Measurements from ENCODE around the gene ZNF620. TPM values are rescaled to one million over a fixed set of nuclear protein-coding genes. Genes with fewer than 3 reads are reported as not detected.
"Not testable (repeated sequence)": the region's sequence is repeated elsewhere in the genome, so short reads cannot be mapped to it uniquely, and the experiment has no call there.

The ZNF620 gene
- total RNA-seq, 1 experiment from 2014 or later: 4.1 TPM

- no peak for TF ChIP-seq CTCF (conservative IDR thresholded peaks at IDR 0.05)
- no peak for TF ChIP-seq EZH2 (IDR thresholded peaks at IDR 0.05; ENCODE audit: low read depth)
- intact Hi-C loops (cut with micrococcal nuclease; ENCODE audit: unreplicated experiment): loop anchor here (5.0 kb wide), 1 partner anchor 740 kb away; the partner anchor contains the start of gene CTNNB1
- BruUV-seq (replicated peaks): TSS peak; percentile 53
- Histone ChIP-seq H3K4me3 (peak within 1 kb of the TSS; percentile 97), H3K36me3 (ENCODE audit: low read depth) (peaks cover 39% of the 10 kb centered on the region), H3K27ac (peak within 1 kb of the TSS; percentile 77), H3K79me2 (ENCODE audit: low read depth) (peaks cover 52% of the 10 kb centered on the region), H2AFZ (peak within 1 kb of the TSS; percentile 93), H4K20me1 (ENCODE audit: insufficient read depth) (peaks cover 34% of the 10 kb centered on the region), H3K4me2 (peak within 1 kb of the TSS; percentile 93), H3K9me3 (ENCODE audit: insufficient read depth, low read depth) (no peaks in the 10 kb centered on the region), H3F3A (ENCODE audit: insufficient read depth, low read depth) (peaks cover 51% of the 10 kb centered on the region), H3K4me1 (replicated peaks; ENCODE audit: insufficient read depth) (peaks cover 32% of the 10 kb centered on the region), H3K27me3 (ENCODE audit: insufficient read depth, low read depth) (no peaks in the 10 kb centered on the region), H3K9me2 (ENCODE audit: insufficient read depth) (no peaks in the 10 kb centered on the region)
- ChIA-PET POLR2A (ENCODE audit: unreplicated experiment) (interaction anchor here (0.6 to 0.7 kb wide), 8 partner anchors 17 to 1630 kb away, joined by 3 to 9 read pairs (median 5); partner anchors contain the start of genes CTNNB1 and ZNF620), CTCF (interaction anchor here (0.6 kb wide), 2 partner anchors 18 to 127 kb away, joined by 4 to 15 read pairs; no protein-coding TSS in a partner anchor)
- DNase-seq: peak; percentile 89
Observed at GRCh38 chr3:40456940-40457823, 48.7 kb upstream of the ZNF620 start, which contains the start of gene RPL14. Gene RPL14 (plus strand): TSS chr3:40457339. CDS start chr3:40457472, 133 bp downstream.

- peaks cover 51% of the 10 kb centered on the region for H3K79me2 ChIP-seq (ENCODE audit: low read depth)
- intact Hi-C loops (cut with micrococcal nuclease; ENCODE audit: unreplicated experiment): loop anchor here (5.0 kb wide), 1 partner anchor 739 kb away; the partner anchor contains the start of gene CTNNB1
Observed at GRCh38 chr3:40458473-40458872, 47.4 kb upstream of the ZNF620 start.

GRCh38 chr3:40460481-40460880, 45.4 kb upstream of the ZNF620 start:
- H3K36me3 ChIP-seq (ENCODE audit: low read depth): peaks cover 46% of the 10 kb centered on the region
- peaks cover 51% of the 10 kb centered on the region for H3K79me2 ChIP-seq (ENCODE audit: low read depth)
- H3K27ac ChIP-seq; H3K4me3 ChIP-seq; intact Hi-C loops (cut with micrococcal nuclease; ENCODE audit: unreplicated experiment); H3K9me2 ChIP-seq (ENCODE audit: insufficient read depth); H2AFZ ChIP-seq; CTCF ChIA-PET; H3K27me3 ChIP-seq (ENCODE audit: insufficient read depth, low read depth); BruUV-seq (replicated peaks); DNase-seq; H3K9me3 ChIP-seq (ENCODE audit: insufficient read depth, low read depth); POLR2A ChIA-PET (ENCODE audit: unreplicated experiment): not testable (repeated sequence)
- peaks cover 77% of the 10 kb centered on the region for H3F3A ChIP-seq (ENCODE audit: insufficient read depth, low read depth)
- peak overlapping the region; percentile 32; the same call in 1 of the 2 replicates for H3K4me2 ChIP-seq
- peaks cover 20% of the 10 kb centered on the region for H3K4me1 ChIP-seq (replicated peaks; ENCODE audit: insufficient read depth)
- H4K20me1 ChIP-seq (ENCODE audit: insufficient read depth): peaks cover 48% of the 10 kb centered on the region

More at GRCh38 chr3:40458473-40458872, 47.4 kb upstream of the ZNF620 start:
- Histone ChIP-seq H3K4me3 (peak overlapping the region; percentile 97), H3K27me3 (ENCODE audit: insufficient read depth, low read depth) (no peaks in the 10 kb centered on the region), H3F3A (ENCODE audit: insufficient read depth, low read depth) (peaks cover 62% of the 10 kb centered on the region), H3K4me1 (replicated peaks; ENCODE audit: insufficient read depth) (peaks cover 29% of the 10 kb centered on the region), H3K27ac (peak overlapping the region; percentile 77), H3K36me3 (ENCODE audit: low read depth) (peaks cover 43% of the 10 kb centered on the region), H3K4me2 (peak overlapping the region; percentile 93), H3K9me2 (ENCODE audit: insufficient read depth) (no peaks in the 10 kb centered on the region), H4K20me1 (ENCODE audit: insufficient read depth) (peaks cover 40% of the 10 kb centered on the region), H2AFZ (no peak overlapping the region), H3K9me3 (ENCODE audit: insufficient read depth, low read depth) (no peaks in the 10 kb centered on the region)
- POLR2A ChIA-PET (ENCODE audit: unreplicated experiment): no interaction called here
- TF ChIP-seq EZH2 (IDR thresholded peaks at IDR 0.05; ENCODE audit: low read depth): no peak
- no peak for TF ChIP-seq CTCF (conservative IDR thresholded peaks at IDR 0.05)
- BruUV-seq (replicated peaks): no TSS peak
- DNase-seq: no peak
- CTCF ChIA-PET: no interaction called here

Measured in PC-9 (cell line).